ENCODE measurements around the gene CRAT. TPM values are rescaled to one million over a fixed set of nuclear protein-coding genes. Genes with fewer than 3 reads are reported as not detected.

Gene CRAT
- total and polyA plus RNA-seq, 2 experiments from 2014 or later, result 4.6 to 9.9 TPM

GRCh38 chr9:129151469-129151868 lies 40.9 kb upstream of the CRAT start:
- Histone ChIP-seq H3K27me3 (ENCODE audit: insufficient read depth) (no peaks in the 10 kb centered on the region), H4K20me1 (replicated peaks; ENCODE audit: insufficient read depth) (peaks cover 5% of the 10 kb centered on the region), H3F3A (replicated peaks; ENCODE audit: low read depth) (no peaks in the 10 kb centered on the region), H3K79me2 (replicated peaks; ENCODE audit: insufficient read depth) (no peaks in the 10 kb centered on the region), H3K36me3 (ENCODE audit: insufficient read depth) (no peaks in the 10 kb centered on the region), H3K27ac (ENCODE audit: low read depth) (no peak overlapping the region), H3K4me2 (no peak overlapping the region), H3K4me1 (ENCODE audit: insufficient read depth) (peaks cover 4% of the 10 kb centered on the region; the same call in 1 of the 2 replicates), H3K4me3 (no peak overlapping the region), H3K9me2 (ENCODE audit: insufficient read depth) (no peaks in the 10 kb centered on the region), H2AFZ (no peak overlapping the region)
- TF ChIP-seq REST (IDR thresholded peaks at IDR 0.05; ENCODE audit: unreplicated experiment), result no peak
- no peak for TF ChIP-seq CTCF (conservative IDR thresholded peaks at IDR 0.05; ENCODE audit: low read depth in 2 of 2)
- TF ChIP-seq CREB1 (CRISPR knock-in tag; IDR thresholded peaks at IDR 0.05; ENCODE audit: low read depth), result no peak
- no peak for TF ChIP-seq STAT1 (IDR thresholded peaks at IDR 0.05; ENCODE audit: unreplicated experiment)
- no peak for TF ChIP-seq JUNB (IDR thresholded peaks at IDR 0.05; ENCODE audit: unreplicated experiment)
- TF ChIP-seq POLR2AphosphoS5 (IDR thresholded peaks at IDR 0.05; ENCODE audit: low read depth), result no peak
- no peak for TF ChIP-seq EZH2 (IDR thresholded peaks at IDR 0.05; ENCODE audit: low read depth, unreplicated experiment)
- TF ChIP-seq ZNF114 (CRISPR knock-in tag; IDR thresholded peaks at IDR 0.05), result no peak
- TF ChIP-seq ETS1 (IDR thresholded peaks at IDR 0.05), result no peak
- Mint-ChIP-seq H3K36me3 (ENCODE audit: low read depth) (peaks cover 15% of the 10 kb centered on the region), H3K27ac (no peak overlapping the region), H3K4me3 (no peak overlapping the region), H3K9me3 (no peaks in the 10 kb centered on the region), H3K27me3 (ENCODE audit: insufficient read depth, low read depth, poor library complexity) (peaks cover 7% of the 10 kb centered on the region), H3K4me1 (peaks cover 10% of the 10 kb centered on the region)
- ATAC-seq, result no peak
- no peak for DNase-seq (ENCODE audit: low spot score)

- H3K27ac ChIP-seq (ENCODE audit: low read depth), result no peak overlapping the region
- H3K36me3 ChIP-seq (ENCODE audit: insufficient read depth), result no peaks in the 10 kb centered on the region; the same call in 1 of the 2 replicates
- H3K4me3 ChIP-seq, result no peak overlapping the region
- H3K4me2 ChIP-seq, result no peak overlapping the region
- H2AFZ ChIP-seq, result no peak overlapping the region
- no peaks in the 10 kb centered on the region for H3F3A ChIP-seq (replicated peaks; ENCODE audit: low read depth)
- peaks cover 9% of the 10 kb centered on the region for H4K20me1 ChIP-seq (replicated peaks; ENCODE audit: insufficient read depth)
- no peaks in the 10 kb centered on the region for H3K27me3 ChIP-seq (ENCODE audit: insufficient read depth)
- Mint-ChIP-seq H3K9me3 (no peaks in the 10 kb centered on the region), H3K36me3 (ENCODE audit: low read depth) (peaks cover 15% of the 10 kb centered on the region), H3K27ac (no peak overlapping the region), H3K4me1 (peaks cover 17% of the 10 kb centered on the region), H3K27me3 (ENCODE audit: insufficient read depth, low read depth, poor library complexity) (peaks cover 7% of the 10 kb centered on the region), H3K4me3 (no peak overlapping the region)
- H3K79me2 ChIP-seq (replicated peaks; ENCODE audit: insufficient read depth), result no peaks in the 10 kb centered on the region
- peaks cover 10% of the 10 kb centered on the region; the same call in 1 of the 2 replicates for H3K4me1 ChIP-seq (ENCODE audit: insufficient read depth)
- DNase-seq (ENCODE audit: low spot score), result no peak
- ATAC-seq, result no peak
- no peaks in the 10 kb centered on the region for H3K9me2 ChIP-seq (ENCODE audit: insufficient read depth)
- TF ChIP-seq STAT1 (IDR thresholded peaks at IDR 0.05; ENCODE audit: unreplicated experiment), result no peak
- TF ChIP-seq POLR2AphosphoS5 (IDR thresholded peaks at IDR 0.05; ENCODE audit: low read depth), result no peak
- no peak for TF ChIP-seq ZNF114 (CRISPR knock-in tag; IDR thresholded peaks at IDR 0.05)
- TF ChIP-seq JUNB (IDR thresholded peaks at IDR 0.05; ENCODE audit: unreplicated experiment), result no peak
- no peak for TF ChIP-seq ZNF331 (CRISPR knock-in tag; IDR thresholded peaks at IDR 0.05; ENCODE audit: low read depth)
- TF ChIP-seq REST (IDR thresholded peaks at IDR 0.05; ENCODE audit: unreplicated experiment), result no peak
- TF ChIP-seq EZH2phosphoT487 (IDR thresholded peaks at IDR 0.05; ENCODE audit: unreplicated experiment), result no peak
- TF ChIP-seq EZH2 (IDR thresholded peaks at IDR 0.05; ENCODE audit: low read depth, unreplicated experiment), result no peak
- TF ChIP-seq CREB1 (CRISPR knock-in tag; IDR thresholded peaks at IDR 0.05; ENCODE audit: low read depth), result no peak
- TF ChIP-seq ETS1 (IDR thresholded peaks at IDR 0.05), result no peak
These were observed 40.1 kb upstream of the CRAT start for GRCh38 chr9:129150672-129151211.

All from GM23338 (cell line).